K562 (cell line): ENCODE data around the gene ZBTB44. TPM values are rescaled to one million over a fixed set of nuclear protein-coding genes. Genes with fewer than 3 reads are reported as not detected.
A peak's percentile ranks its signal among the peaks of the same experiment; 100 is the strongest.

ENCODE experiments used
- ARHGAP35 ChIP-seq: fragments of 450-650 bp; IDR thresholded peaks from 2 replicates; pipeline ENCODE4 v1.6.1; 2018; ENCODE audit not compliant: partially characterized antibody
- ARNT ChIP-seq, 2 experiments: fragments of 450-650 bp; IDR thresholded peaks; 2 replicates each; pipeline ENCODE4 v1.6.1; 2016; ENCODE audit warnings: mild to moderate bottlenecking in 1 of 2
- ATF7 ChIP-seq: fragments of 450-650 bp; IDR thresholded peaks from 2 replicates; pipeline ENCODE4 v1.7.1; 2014; ENCODE audit warnings: mild to moderate bottlenecking, moderate library complexity
- BRF2 ChIP-seq: IDR thresholded peaks from 3 replicates; pipeline ENCODE4 v1.6.1; 2011; ENCODE audit warnings: borderline replicate concordance, mild to moderate bottlenecking; ENCODE audit not compliant: insufficient read length, insufficient read depth
- DACH1 ChIP-seq: fragments of 450-650 bp; IDR thresholded peaks from 2 replicates; pipeline ENCODE4 v1.6.1; 2018; ENCODE audit not compliant: partially characterized antibody
- FOXK1 ChIP-seq: sonication (generic); formaldehyde crosslinking; IDR thresholded peaks from 2 replicates; pipeline ENCODE4 v1.8.0; 2022; ENCODE audit warnings: missing genetic modification reagents, mild to moderate bottlenecking, borderline replicate concordance
- FOXM1 ChIP-seq, 2 experiments: fragments of 450-650 bp in 1 of 2; sonication (generic) in 1 of 2; formaldehyde crosslinking in 1 of 2; IDR thresholded peaks; 2 replicates each; pipeline versions ENCODE4 v1.6.1 to v1.9.0; 2017 to 2022; ENCODE audit warnings: low read depth in 2 of 2, mild to moderate bottlenecking in 2 of 2, missing genetic modification reagents in 1 of 2, moderate library complexity in 1 of 2
- HOXB6 ChIP-seq: fragments of 250-450 bp; sonication (Bioruptor Pico); IDR thresholded peaks from 2 replicates; pipeline ENCODE4 v1.5.1; 2022; ENCODE audit warnings: mild to moderate bottlenecking, borderline replicate concordance
- KHSRP ChIP-seq: fragments of 450-650 bp; IDR thresholded peaks from 2 replicates; pipeline ENCODE4 v1.6.1; 2017
- MAFG ChIP-seq: fragments of 450-650 bp; conservative IDR thresholded peaks from 2 replicates; pipeline ENCODE4 v1.6.1; 2016; ENCODE audit warnings: missing genetic modification characterization, missing compliant biosample characterization
- MEF2D ChIP-seq: conservative IDR thresholded peaks from 2 replicates; pipeline ENCODE4 v1.6.1; 2016; ENCODE audit warnings: low read depth, missing genetic modification characterization, missing compliant biosample characterization
- MYNN ChIP-seq, 2 experiments: sonication (generic); formaldehyde crosslinking in 1 of 2; IDR thresholded peaks; 2 replicates each; pipeline versions ENCODE4 v1.5.0 to v1.6.1; 2016 to 2020; ENCODE audit warnings: antibody characterized with exemption in 1 of 2, missing genetic modification reagents in 1 of 2
- NBN ChIP-seq: fragments of 450-650 bp; IDR thresholded peaks from 2 replicates; pipeline ENCODE4 v1.6.1; 2016; ENCODE audit warnings: low read depth, mild to moderate bottlenecking
- PPARD ChIP-seq: fragments of 250-450 bp; sonication (Bioruptor Pico); IDR thresholded peaks from 2 replicates; pipeline ENCODE4 v1.8.0; 2022; ENCODE audit warnings: inconsistent platforms, mild to moderate bottlenecking, moderate library complexity
- STAT5A ChIP-seq: IDR thresholded peaks from 2 replicates; pipeline ENCODE4 v1.6.1; 2012; ENCODE audit warnings: low read length, inconsistent platforms, borderline replicate concordance
- WHSC1 ChIP-seq: IDR thresholded peaks from one replicate; pipeline ENCODE4 v1.6.1; 2012; ENCODE audit warnings: low read length, control low read depth, inconsistent platforms
- ZNF695 ChIP-seq: fragments of 450-650 bp; formaldehyde crosslinking; IDR thresholded peaks from 2 replicates; pipeline ENCODE4 v1.4.0; 2020; ENCODE audit warnings: mild to moderate bottlenecking, moderate library complexity
- polyA plus RNA-seq, 8 experiments: library from polyadenylated mRNA; depleted of rRNA in 4 of 8; stranded (reverse) in 5 of 8; unstranded in 3 of 8; fragments of >200 nt; fragmentation: Nextera tagmentation in 2 of 8; fragmentation: Illumina TruSeq in 1 of 8; extraction: Ambion mirVana in 2 of 8; extraction: Trizol in 1 of 8; gene quantifications; 2 replicates each; pipeline versions ENCODE4 v1.2.1 to v1.2.3, GENCODE V29; 2011 to 2014; ENCODE audit warnings: inconsistent platforms in 1 of 8, missing spikeins in 1 of 8
- total RNA-seq, 7 experiments: library from RNA; depleted of rRNA in 6 of 7; stranded (reverse); fragments of >200 nt in 6 of 7; fragmentation: Illumina TruSeq in 2 of 7; extraction: Trizol in 2 of 7; gene quantifications; 2 replicates each; pipeline versions ENCODE4 v1.2.1 to v1.2.3, GENCODE V29; 2011 to 2021; ENCODE audit warnings: low replicate concordance in 1 of 7
- TF ChIP-seq, protein P1 (sequence below): fragments of 450-650 bp; IDR thresholded peaks from 2 replicates; pipeline ENCODE4 v1.6.1; 2018; ENCODE audit not compliant: partially characterized antibody
- TF ChIP-seq, protein P2 (sequence below): fragments of 200-400 bp; formaldehyde crosslinking; IDR thresholded peaks from 2 replicates; pipeline ENCODE4 v1.6.1; 2017; ENCODE audit warnings: mild to moderate bottlenecking, low read depth, low read length, moderate library complexity
- TF ChIP-seq, protein P3 (sequence below): fragments of 450-650 bp; IDR thresholded peaks from 2 replicates; pipeline ENCODE4 v1.6.1; 2016; ENCODE audit warnings: missing biosample characterization, missing genetic modification characterization

Gene ZBTB44
- total and polyA plus RNA-seq, 9 of the 15 experiments (the other 6 are each of a cell fraction or from before 2014, with no cell fraction given): 4.7 to 27.1 (median 17.3) TPM

- TF ChIP-seq FOXM1 (IDR thresholded peaks at IDR 0.05; ENCODE audit: low read depth) (no peak), FOXM1 (CRISPR knock-in tag; IDR thresholded peaks at IDR 0.05; ENCODE audit: low read depth) (no peak), ARHGAP35 (no peak), NBN (no peak), DACH1 (no peak), MAFG (tag) (no peak), FOXK1 (no peak), PPARD (CRISPR knock-in tag) (no peak), ARNT (IDR thresholded peaks at IDR 0.05) (no peak), MEF2D (tag) (no peak), ZNF695 (no peak), KHSRP (no peak), BRF2 (no peak), WHSC1 (no peak), MYNN (IDR thresholded peaks at IDR 0.05) (no peak), MYNN (CRISPR knock-in tag; IDR thresholded peaks at IDR 0.05) (no peak), STAT5A (no peak), ATF7 (no peak), HOXB6 (CRISPR knock-in tag) (no peak)
- TF ChIP-seq, protein P1, sequence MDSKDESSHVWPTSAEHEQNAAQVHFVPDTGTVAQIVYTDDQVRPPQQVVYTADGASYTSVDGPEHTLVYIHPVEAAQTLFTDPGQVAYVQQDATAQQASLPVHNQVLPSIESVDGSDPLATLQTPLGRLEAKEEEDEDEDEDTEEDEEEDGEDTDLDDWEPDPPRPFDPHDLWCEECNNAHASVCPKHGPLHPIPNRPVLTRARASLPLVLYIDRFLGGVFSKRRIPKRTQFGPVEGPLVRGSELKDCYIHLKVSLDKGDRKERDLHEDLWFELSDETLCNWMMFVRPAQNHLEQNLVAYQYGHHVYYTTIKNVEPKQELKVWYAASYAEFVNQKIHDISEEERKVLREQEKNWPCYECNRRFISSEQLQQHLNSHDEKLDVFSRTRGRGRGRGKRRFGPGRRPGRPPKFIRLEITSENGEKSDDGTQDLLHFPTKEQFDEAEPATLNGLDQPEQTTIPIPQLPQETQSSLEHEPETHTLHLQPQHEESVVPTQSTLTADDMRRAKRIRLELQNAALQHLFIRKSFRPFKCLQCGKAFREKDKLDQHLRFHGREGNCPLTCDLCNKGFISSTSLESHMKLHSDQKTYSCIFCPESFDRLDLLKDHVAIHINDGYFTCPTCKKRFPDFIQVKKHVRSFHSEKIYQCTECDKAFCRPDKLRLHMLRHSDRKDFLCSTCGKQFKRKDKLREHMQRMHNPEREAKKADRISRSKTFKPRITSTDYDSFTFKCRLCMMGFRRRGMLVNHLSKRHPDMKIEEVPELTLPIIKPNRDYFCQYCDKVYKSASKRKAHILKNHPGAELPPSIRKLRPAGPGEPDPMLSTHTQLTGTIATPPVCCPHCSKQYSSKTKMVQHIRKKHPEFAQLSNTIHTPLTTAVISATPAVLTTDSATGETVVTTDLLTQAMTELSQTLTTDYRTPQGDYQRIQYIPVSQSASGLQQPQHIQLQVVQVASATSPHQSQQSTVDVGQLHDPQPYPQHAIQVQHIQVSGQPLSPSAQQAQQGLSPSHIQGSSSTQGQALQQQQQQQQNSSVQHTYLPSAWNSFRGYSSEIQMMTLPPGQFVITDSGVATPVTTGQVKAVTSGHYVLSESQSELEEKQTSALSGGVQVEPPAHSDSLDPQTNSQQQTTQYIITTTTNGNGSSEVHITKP: no peak
- TF ChIP-seq, protein P2, sequence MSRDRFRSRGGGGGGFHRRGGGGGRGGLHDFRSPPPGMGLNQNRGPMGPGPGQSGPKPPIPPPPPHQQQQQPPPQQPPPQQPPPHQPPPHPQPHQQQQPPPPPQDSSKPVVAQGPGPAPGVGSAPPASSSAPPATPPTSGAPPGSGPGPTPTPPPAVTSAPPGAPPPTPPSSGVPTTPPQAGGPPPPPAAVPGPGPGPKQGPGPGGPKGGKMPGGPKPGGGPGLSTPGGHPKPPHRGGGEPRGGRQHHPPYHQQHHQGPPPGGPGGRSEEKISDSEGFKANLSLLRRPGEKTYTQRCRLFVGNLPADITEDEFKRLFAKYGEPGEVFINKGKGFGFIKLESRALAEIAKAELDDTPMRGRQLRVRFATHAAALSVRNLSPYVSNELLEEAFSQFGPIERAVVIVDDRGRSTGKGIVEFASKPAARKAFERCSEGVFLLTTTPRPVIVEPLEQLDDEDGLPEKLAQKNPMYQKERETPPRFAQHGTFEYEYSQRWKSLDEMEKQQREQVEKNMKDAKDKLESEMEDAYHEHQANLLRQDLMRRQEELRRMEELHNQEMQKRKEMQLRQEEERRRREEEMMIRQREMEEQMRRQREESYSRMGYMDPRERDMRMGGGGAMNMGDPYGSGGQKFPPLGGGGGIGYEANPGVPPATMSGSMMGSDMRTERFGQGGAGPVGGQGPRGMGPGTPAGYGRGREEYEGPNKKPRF: no peak
- TF ChIP-seq, protein P3, sequence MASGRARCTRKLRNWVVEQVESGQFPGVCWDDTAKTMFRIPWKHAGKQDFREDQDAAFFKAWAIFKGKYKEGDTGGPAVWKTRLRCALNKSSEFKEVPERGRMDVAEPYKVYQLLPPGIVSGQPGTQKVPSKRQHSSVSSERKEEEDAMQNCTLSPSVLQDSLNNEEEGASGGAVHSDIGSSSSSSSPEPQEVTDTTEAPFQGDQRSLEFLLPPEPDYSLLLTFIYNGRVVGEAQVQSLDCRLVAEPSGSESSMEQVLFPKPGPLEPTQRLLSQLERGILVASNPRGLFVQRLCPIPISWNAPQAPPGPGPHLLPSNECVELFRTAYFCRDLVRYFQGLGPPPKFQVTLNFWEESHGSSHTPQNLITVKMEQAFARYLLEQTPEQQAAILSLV (tag): peak; percentile 72
Measured at GRCh38 chr11:130314750-130315285, at the start of gene ZBTB44 (continued).
